Measurements from ENCODE around the gene ASPN. TPM values are rescaled to one million over a fixed set of nuclear protein-coding genes. Genes with fewer than 3 reads are reported as not detected.
A peak's percentile ranks its signal among the peaks of the same experiment; 100 is the strongest.

Gene ASPN
- polyA plus RNA-seq, 1 donor: 40.3 TPM

- 100% methylated on average over 2 of the region's 2 CpGs for WGBS (ENCODE audit: insufficient coverage, low lambda C conversion rate)
These were observed 38.5 kb upstream of the ASPN start for GRCh38 chr9:92520837-92521236.

GRCh38 chr9:92518199-92518598, 35.9 kb upstream of the ASPN start:
- H3K4me1 ChIP-seq (ENCODE audit: control insufficient read depth, insufficient read depth, low read length): peaks cover 6% of the 10 kb centered on the region
- H3K27me3 ChIP-seq (ENCODE audit: control insufficient read depth, insufficient read depth, low read length): no peaks in the 10 kb centered on the region
- no peaks in the 10 kb centered on the region for H3K36me3 ChIP-seq (ENCODE audit: control insufficient read depth, insufficient read depth, low read length)
- H3K4me3 ChIP-seq (ENCODE audit: low read length): no peak overlapping the region
- H3K27ac ChIP-seq (ENCODE audit: low read length): no peak overlapping the region
- no peak for DNase-seq
- no CpG with 5 or more reads among the region's 4 CpGs for WGBS (ENCODE audit: insufficient coverage, low lambda C conversion rate)
- no peaks in the 10 kb centered on the region for H3K9me3 ChIP-seq (ENCODE audit: control insufficient read depth, low read depth, low read length)

More at GRCh38 chr9:92520837-92521236, 38.5 kb upstream of the ASPN start:
- Histone ChIP-seq H3K27ac (ENCODE audit: low read length) (no peak overlapping the region), H3K9me3 (ENCODE audit: control insufficient read depth, low read depth, low read length) (no peaks in the 10 kb centered on the region), H3K27me3 (ENCODE audit: control insufficient read depth, insufficient read depth, low read length) (no peaks in the 10 kb centered on the region), H3K4me1 (ENCODE audit: control insufficient read depth, insufficient read depth, low read length) (peaks cover 7% of the 10 kb centered on the region), H3K36me3 (ENCODE audit: control insufficient read depth, insufficient read depth, low read length) (no peaks in the 10 kb centered on the region), H3K4me3 (ENCODE audit: low read length) (no peak overlapping the region)
- DNase-seq: no peak

GRCh38 chr9:92517046-92517445, 34.7 kb upstream of the ASPN start:
- WGBS (ENCODE audit: insufficient coverage, low lambda C conversion rate): no CpG with 5 or more reads among the region's 3 CpGs
- no peak overlapping the region for H3K4me3 ChIP-seq (ENCODE audit: low read length)
- peaks cover 9% of the 10 kb centered on the region for H3K4me1 ChIP-seq (ENCODE audit: control insufficient read depth, insufficient read depth, low read length)
- no peak overlapping the region for H3K27ac ChIP-seq (ENCODE audit: low read length)
- H3K9me3 ChIP-seq (ENCODE audit: control insufficient read depth, low read depth, low read length): no peaks in the 10 kb centered on the region
- no peaks in the 10 kb centered on the region for H3K36me3 ChIP-seq (ENCODE audit: control insufficient read depth, insufficient read depth, low read length)
- H3K27me3 ChIP-seq (ENCODE audit: control insufficient read depth, insufficient read depth, low read length): no peaks in the 10 kb centered on the region
- DNase-seq: no peak

- H3K27ac ChIP-seq (ENCODE audit: low read length): no peak overlapping the region
- no peaks in the 10 kb centered on the region for H3K9me3 ChIP-seq (ENCODE audit: control insufficient read depth, low read depth, low read length)
- no peak for DNase-seq
- peaks cover 9% of the 10 kb centered on the region for H3K4me1 ChIP-seq (ENCODE audit: control insufficient read depth, insufficient read depth, low read length)
- no peaks in the 10 kb centered on the region for H3K27me3 ChIP-seq (ENCODE audit: control insufficient read depth, insufficient read depth, low read length)
- 100% methylated on average over 1 of the region's 1 CpG for WGBS (ENCODE audit: insufficient coverage, low lambda C conversion rate)
- H3K36me3 ChIP-seq (ENCODE audit: control insufficient read depth, insufficient read depth, low read length): no peaks in the 10 kb centered on the region
- H3K4me3 ChIP-seq (ENCODE audit: low read length): no peak overlapping the region
These were observed 34.2 kb upstream of the ASPN start for GRCh38 chr9:92516521-92516920.

GRCh38 chr9:92514635-92515034, 32.3 kb upstream of the ASPN start:
- H3K4me1 ChIP-seq (ENCODE audit: control insufficient read depth, insufficient read depth, low read length): peaks cover 9% of the 10 kb centered on the region
- no peak overlapping the region for H3K4me3 ChIP-seq (ENCODE audit: low read length)
- no peaks in the 10 kb centered on the region for H3K27me3 ChIP-seq (ENCODE audit: control insufficient read depth, insufficient read depth, low read length)
- H3K36me3 ChIP-seq (ENCODE audit: control insufficient read depth, insufficient read depth, low read length): no peaks in the 10 kb centered on the region
- DNase-seq: no peak
- H3K27ac ChIP-seq (ENCODE audit: low read length): no peak overlapping the region
- no CpG with 5 or more reads among the region's 10 CpGs for WGBS (ENCODE audit: insufficient coverage, low lambda C conversion rate)
- H3K9me3 ChIP-seq (ENCODE audit: control insufficient read depth, low read depth, low read length): no peaks in the 10 kb centered on the region

GRCh38 chr9:92513349-92513748, 31.0 kb upstream of the ASPN start:
- Histone ChIP-seq H3K9me3 (ENCODE audit: control insufficient read depth, low read depth, low read length) (no peaks in the 10 kb centered on the region), H3K27me3 (ENCODE audit: control insufficient read depth, insufficient read depth, low read length) (no peaks in the 10 kb centered on the region), H3K4me3 (ENCODE audit: low read length) (no peak overlapping the region), H3K27ac (ENCODE audit: low read length) (no peak overlapping the region), H3K4me1 (ENCODE audit: control insufficient read depth, insufficient read depth, low read length) (peaks cover 9% of the 10 kb centered on the region), H3K36me3 (ENCODE audit: control insufficient read depth, insufficient read depth, low read length) (no peaks in the 10 kb centered on the region)
- WGBS (ENCODE audit: insufficient coverage, low lambda C conversion rate): 67% methylated on average over 1 of the region's 3 CpGs
- no peak for DNase-seq

GRCh38 chr9:92512622-92513021, 30.3 kb upstream of the ASPN start:
- no peaks in the 10 kb centered on the region for H3K36me3 ChIP-seq (ENCODE audit: control insufficient read depth, insufficient read depth, low read length)
- no peak overlapping the region for H3K27ac ChIP-seq (ENCODE audit: low read length)
- H3K4me3 ChIP-seq (ENCODE audit: low read length): no peak overlapping the region
- DNase-seq: peak; percentile 29 to 49
- H3K4me1 ChIP-seq (ENCODE audit: control insufficient read depth, insufficient read depth, low read length): peaks cover 16% of the 10 kb centered on the region
- WGBS (ENCODE audit: insufficient coverage, low lambda C conversion rate): no CpG with 5 or more reads among the region's 3 CpGs
- no peaks in the 10 kb centered on the region for H3K27me3 ChIP-seq (ENCODE audit: control insufficient read depth, insufficient read depth, low read length)
- no peaks in the 10 kb centered on the region for H3K9me3 ChIP-seq (ENCODE audit: control insufficient read depth, low read depth, low read length)

GRCh38 chr9:92510747-92511146, 28.4 kb upstream of the ASPN start:
- Histone ChIP-seq H3K27me3 (ENCODE audit: control insufficient read depth, insufficient read depth, low read length) (no peaks in the 10 kb centered on the region), H3K4me1 (ENCODE audit: control insufficient read depth, insufficient read depth, low read length) (peaks cover 19% of the 10 kb centered on the region)

GRCh38 chr9:92509050-92509449, 26.7 kb upstream of the ASPN start:
- WGBS (ENCODE audit: insufficient coverage, low lambda C conversion rate): no CpG with 5 or more reads among the region's 5 CpGs
- DNase-seq: no peak
- Histone ChIP-seq H3K4me3 (ENCODE audit: low read length) (no peak overlapping the region), H3K9me3 (ENCODE audit: control insufficient read depth, low read depth, low read length) (no peaks in the 10 kb centered on the region), H3K36me3 (ENCODE audit: control insufficient read depth, insufficient read depth, low read length) (no peaks in the 10 kb centered on the region), H3K27ac (ENCODE audit: low read length) (no peak overlapping the region), H3K4me1 (ENCODE audit: control insufficient read depth, insufficient read depth, low read length) (peaks cover 19% of the 10 kb centered on the region), H3K27me3 (ENCODE audit: control insufficient read depth, insufficient read depth, low read length) (no peaks in the 10 kb centered on the region)

More at GRCh38 chr9:92510747-92511146, 28.4 kb upstream of the ASPN start:
- Histone ChIP-seq H3K27ac (ENCODE audit: low read length) (no peak overlapping the region), H3K9me3 (ENCODE audit: control insufficient read depth, low read depth, low read length) (no peaks in the 10 kb centered on the region), H3K36me3 (ENCODE audit: control insufficient read depth, insufficient read depth, low read length) (no peaks in the 10 kb centered on the region), H3K4me3 (ENCODE audit: low read length) (no peak overlapping the region)
- no peak for DNase-seq

GRCh38 chr9:92508018-92508820, 25.9 kb upstream of the ASPN start:
- Histone ChIP-seq H3K27me3 (ENCODE audit: control insufficient read depth, insufficient read depth, low read length) (no peaks in the 10 kb centered on the region), H3K4me1 (ENCODE audit: control insufficient read depth, insufficient read depth, low read length) (peaks cover 16% of the 10 kb centered on the region), H3K9me3 (ENCODE audit: control insufficient read depth, low read depth, low read length) (no peaks in the 10 kb centered on the region), H3K4me3 (ENCODE audit: low read length) (no peak overlapping the region), H3K27ac (ENCODE audit: low read length) (no peak overlapping the region), H3K36me3 (ENCODE audit: control insufficient read depth, insufficient read depth, low read length) (no peaks in the 10 kb centered on the region)
- no CpG with 5 or more reads among the region's 10 CpGs for WGBS (ENCODE audit: insufficient coverage, low lambda C conversion rate)
- peak in 1 of 2 donors; percentile 25 for DNase-seq

GRCh38 chr9:92507496-92507895, 25.2 kb upstream of the ASPN start:
- 48% methylated on average over 2 of the region's 4 CpGs for WGBS (ENCODE audit: insufficient coverage, low lambda C conversion rate)
- peaks cover 11% of the 10 kb centered on the region for H3K4me1 ChIP-seq (ENCODE audit: control insufficient read depth, insufficient read depth, low read length)
- H3K27me3 ChIP-seq (ENCODE audit: control insufficient read depth, insufficient read depth, low read length): no peaks in the 10 kb centered on the region
- H3K36me3 ChIP-seq (ENCODE audit: control insufficient read depth, insufficient read depth, low read length): no peaks in the 10 kb centered on the region
- peak; percentile 30 to 52 for DNase-seq
- no peak overlapping the region for H3K27ac ChIP-seq (ENCODE audit: low read length)
- no peak overlapping the region for H3K4me3 ChIP-seq (ENCODE audit: low read length)
- H3K9me3 ChIP-seq (ENCODE audit: control insufficient read depth, low read depth, low read length): no peaks in the 10 kb centered on the region
